GM12878 (cell line): ENCODE measurements around the gene SULT2B1. TPM values are rescaled to one million over a fixed set of nuclear protein-coding genes. Genes with fewer than 3 reads are reported as not detected.
"Not testable (repeated sequence)": the region's sequence is repeated elsewhere in the genome, so short reads cannot be mapped to it uniquely, and the experiment has no call there.

Source experiments
- ATAC-seq: fragments of 200-7000 bp; cut with Tn5 transposase; 3 replicates; pipeline ENCODE4 v1.9.1; 2020; ENCODE audit warnings: mild to moderate bottlenecking, moderate library complexity
- BruUV-seq: library from RNA; stranded (reverse); fragments of 400-500 nt; replicated peaks from 2 replicates; lab custom pipeline; 2021; lab: Mats Ljungman, UMichigan
- CTCF ChIA-PET: fragments of 300-600 bp; sonication (Branson Sonifier 250); formaldehyde crosslinking; extraction: SDS; loops from one replicate; lab custom pipeline; 2021; ENCODE audit warnings: inconsistent platforms; lab: Yijun Ruan, JAX
- POLR2A ChIA-PET: fragments of 350-600 bp; formaldehyde crosslinking; extraction: SDS; loops from one replicate; lab custom pipeline; 2021; ENCODE audit warnings: inconsistent platforms; lab: Charles Lee
- RAD21 ChIA-PET: fragments of 300-600 bp; sonication (Branson Sonifier 250); formaldehyde crosslinking; loops from one replicate; lab custom pipeline; 2023; ENCODE audit warnings: antibody characterized with exemption; ENCODE audit not compliant: unreplicated experiment; lab: Charles Lee
- SMC1A ChIA-PET: fragments of 300-600 bp; sonication (Branson Sonifier 250); formaldehyde crosslinking; loops from one replicate; lab custom pipeline; 2023; ENCODE audit not compliant: unreplicated experiment, uncharacterized antibody; lab: Charles Lee
- DNase-seq: peaks from one replicate; pipeline ENCODE4 v3.0.0-alpha.2; 2011; ENCODE audit warnings: low read depth, low spot score
- FAIRE-seq: peaks from 3 replicates; lab custom pipeline; 2011; peaks lifted over from hg19 to GRCh38; lab: Jason Lieb, UNC
- H2AFZ ChIP-seq: 2 replicates; pipeline ENCODE4 v1.6.0; 2011; ENCODE audit warnings: low read depth, low read length, control low read depth; ENCODE audit not compliant: control insufficient read depth
- H3K27ac ChIP-seq: 2 replicates; pipeline ENCODE4 v1.5.1; 2011; ENCODE audit warnings: control low read depth; ENCODE audit not compliant: control insufficient read depth, insufficient read depth
- H3K27me3 ChIP-seq, 2 experiments: replicated peaks in 1 of 2; 2 replicates each; pipeline versions ENCODE4 v1.6.0 to v1.6.1; 2011; ENCODE audit warnings: low read length in 1 of 2; ENCODE audit not compliant: control insufficient read depth in 2 of 2, insufficient read depth in 2 of 2
- H3K36me3 ChIP-seq, 2 experiments: 2 replicates each; pipeline ENCODE4 v1.5.1; 2011; ENCODE audit warnings: low read length in 1 of 2; ENCODE audit not compliant: control insufficient read depth in 2 of 2, insufficient read depth in 2 of 2
- H3K4me1 ChIP-seq: 2 replicates; pipeline ENCODE4 v1.6.1; 2011; ENCODE audit warnings: mild to moderate bottlenecking, low read length, moderate library complexity, mixed read lengths; ENCODE audit not compliant: control insufficient read depth, insufficient read depth
- H3K4me2 ChIP-seq: 2 replicates; pipeline ENCODE4 v1.6.0; 2011; ENCODE audit warnings: control low read depth; ENCODE audit not compliant: control insufficient read depth, insufficient read depth
- H3K4me3 ChIP-seq: fragments of 200-600 bp; sonication (generic); 2 replicates; pipeline ENCODE4 v1.5.1; 2016
- H3K79me2 ChIP-seq: 2 replicates; pipeline ENCODE4 v1.6.0; 2011; ENCODE audit warnings: low read length; ENCODE audit not compliant: control insufficient read depth, insufficient read depth
- H3K9ac ChIP-seq: 2 replicates; pipeline ENCODE4 v1.8.0; 2011; ENCODE audit warnings: low read length, control low read depth, mixed read lengths; ENCODE audit not compliant: control insufficient read depth, insufficient read depth
- H3K9me3 ChIP-seq: replicated peaks from 3 replicates; pipeline ENCODE4 v1.5.1; 2011; ENCODE audit warnings: mild to moderate bottlenecking, low read length; ENCODE audit not compliant: control insufficient read depth, insufficient read depth
- H4K20me1 ChIP-seq: 2 replicates; pipeline ENCODE4 v1.6.0; 2011; ENCODE audit not compliant: control insufficient read depth, insufficient read depth
- BCLAF1 ChIP-seq: fragments of 450-650 bp; IDR thresholded peaks from 2 replicates; pipeline ENCODE4 v1.6.1; 2017; ENCODE audit warnings: antibody characterized with exemption, mild to moderate bottlenecking, moderate library complexity
- CUX1 ChIP-seq: IDR thresholded peaks from 2 replicates; pipeline ENCODE4 v1.6.1; 2012; ENCODE audit warnings: improper control_type of control experiment, low read depth, low read length; ENCODE audit not compliant: insufficient replicate concordance
- FOXK2 ChIP-seq: fragments of 450-650 bp; IDR thresholded peaks from 2 replicates; pipeline ENCODE4 v1.6.1; 2017; ENCODE audit warnings: mild to moderate bottlenecking, moderate library complexity
- MEF2B ChIP-seq: fragments of 450-650 bp; IDR thresholded peaks from 2 replicates; pipeline ENCODE4 v1.6.1; 2018; ENCODE audit warnings: mild to moderate bottlenecking, moderate library complexity; ENCODE audit not compliant: partially characterized antibody, poor library complexity, severe bottlenecking
- WGBS: methylation state at CpG from one replicate; pipeline ENCODE4 v1.1.6; 2016; ENCODE audit warnings: low lambda C conversion rate; ENCODE audit not compliant: insufficient replicate concordance, insufficient coverage; ENCODE audit errors: missing lambda C conversion rate; 5-methylcytosine and 5-hydroxymethylcytosine counted together
- in situ Hi-C: fragments of 300-500 bp; cut with MboI; formaldehyde crosslinking; loops from 9 replicates; pipeline ENCODE4 v1.14.3; 2018; ENCODE audit warnings: mixed read lengths
- intact Hi-C: fragments of 100-400 bp; cut with micrococcal nuclease; formaldehyde crosslinking; loops from one replicate; pipeline ENCODE4 v1.14.2; 2022; ENCODE audit not compliant: unreplicated experiment
- polyA plus RNA-seq, 11 experiments: library from polyadenylated mRNA; depleted of rRNA in 4 of 11; unstranded in 6 of 11; stranded (reverse) in 5 of 11; fragments of >200 nt; fragmentation: Nextera tagmentation in 4 of 11; fragmentation: Illumina TruSeq in 1 of 11; extraction: Ambion mirVana in 4 of 11; extraction: Trizol in 1 of 11; gene quantifications; 1 replicate in 1 of 11; 2 replicates in 10 of 11; pipeline versions ENCODE4 v1.2.1 to v1.2.3, GENCODE V29; 2011 to 2016; ENCODE audit warnings: inconsistent platforms in 2 of 11, missing spikeins in 2 of 11, low read depth in 1 of 11
- total RNA-seq, 4 experiments: library from RNA; depleted of rRNA in 3 of 4; stranded (reverse); fragments of >200 nt in 3 of 4; fragmentation: Illumina TruSeq in 1 of 4; extraction: Trizol in 1 of 4; gene quantifications; 2 replicates each; pipeline versions ENCODE4 v1.2.1 to v1.2.3, GENCODE V29; 2013 to 2021

Gene SULT2B1
- total and polyA plus RNA-seq, 10 of the 15 experiments (the other 5 are each of a cell fraction or from before 2014, with no cell fraction given) = 0.11 to 0.14 TPM; not detected in 8

GRCh38 chr19:48632286-48632685, 80.3 kb downstream of the SULT2B1 start:
- not testable (repeated sequence) for H3K4me3 ChIP-seq, H3K4me2 ChIP-seq, H3K9ac ChIP-seq, DNase-seq, FAIRE-seq, H4K20me1 ChIP-seq, H3K36me3 ChIP-seq, ATAC-seq, H3K27ac ChIP-seq, H3K79me2 ChIP-seq, H3K9me3 ChIP-seq, BruUV-seq, H2AFZ ChIP-seq, H3K27me3 ChIP-seq
- ChIA-PET SMC1A (interaction anchor here (0.6 to 2.8 kb wide), 2 partner anchors 9 to 311 kb away, joined by 3 to 22 read pairs; no protein-coding TSS in a partner anchor), RAD21 (interaction anchor here (1.6 to 3.4 kb wide), 5 partner anchors 8 to 48 kb away, joined by 4 to 16 read pairs (median 10); partner anchors contain the start of genes CA11, RPL18 and SPHK2), CTCF (interaction anchor here (0.8 to 2.2 kb wide), 3 partner anchors 13 to 45 kb away, joined by 4 to 9 read pairs (median 6); partner anchors contain the start of genes RPL18 and SPHK2), POLR2A (interaction anchor here (0.6 to 3.3 kb wide), 3 partner anchors 11 to 268 kb away, joined by 5 to 62 read pairs (median 15); partner anchors contain the start of genes CA11, RPL18, SPHK2 and SYNGR4)
- in situ Hi-C loops (loop anchor here (25.0 kb wide), 1 partner anchor 1255 kb away; the partner anchor contains the start of genes AKT1S1, IL4I1 and TBC1D17), intact Hi-C loops (loop anchor here (10.0 kb wide), 1 partner anchor 333 kb away; the partner anchor contains the start of gene FTL)
- peaks cover 20% of the 10 kb centered on the region for H3K4me1 ChIP-seq
- WGBS = 95% methylated on average over 11 of the region's 11 CpGs

GRCh38 chr19:48632692-48633147, 80.7 kb downstream of the SULT2B1 start:
- Histone ChIP-seq H3K4me1 (peaks cover 20% of the 10 kb centered on the region), H3K27me3 (no peaks in the 10 kb centered on the region), H3K4me3 (no peak overlapping the region), H3K36me3 (peaks cover 4 to 5% of the 10 kb centered on the region in 2 experiments; a peak in 3 of 4 replicates), H3K9me3 (no peaks in the 10 kb centered on the region), H4K20me1 (no peaks in the 10 kb centered on the region), H3K9ac (no peak overlapping the region), H2AFZ (no peak overlapping the region), H3K27ac (no peak overlapping the region), H3K4me2 (no peak overlapping the region), H3K79me2 (peaks cover 5% of the 10 kb centered on the region)
- ATAC-seq = no peak
- RAD21 ChIA-PET = interaction anchor here (1.6 to 3.4 kb wide), 5 partner anchors 9 to 48 kb away, joined by 4 to 16 read pairs (median 10); partner anchors contain the start of genes CA11, RPL18 and SPHK2
- CTCF ChIA-PET = interaction anchor here (0.8 to 2.2 kb wide), 3 partner anchors 13 to 45 kb away, joined by 4 to 9 read pairs (median 6); partner anchors contain the start of genes RPL18 and SPHK2
- SMC1A ChIA-PET = interaction anchor here (1.2 to 2.8 kb wide), 4 partner anchors 10 to 15 kb away, joined by 3 to 22 read pairs (median 9); partner anchors contain the start of genes CA11, RPL18 and SPHK2
- BruUV-seq = no TSS peak
- intact Hi-C loops (loop anchor here (10.0 kb wide), 1 partner anchor 332 kb away; the partner anchor contains the start of gene FTL), in situ Hi-C loops (loop anchor here (25.0 kb wide), 1 partner anchor 1255 kb away; the partner anchor contains the start of genes AKT1S1, IL4I1 and TBC1D17)
- DNase-seq = no peak
- peak; percentile 23 for FAIRE-seq
- POLR2A ChIA-PET = interaction anchor here (0.7 to 3.3 kb wide), 5 partner anchors 11 to 361 kb away, joined by 3 to 62 read pairs (median 7); partner anchors contain the start of genes CA11, RPL18, RUVBL2 and SPHK2
- TF ChIP-seq BCLAF1 (no peak), CUX1 (no peak), MEF2B (no peak), FOXK2 (no peak)
